HFF-Myc (cell line): ENCODE data around the gene NOL9.

ENCODE experiments used
- DNase-seq: peaks from one replicate; pipeline ENCODE4 v3.0.0-alpha.2; 2011; ENCODE audit warnings: low read depth; ENCODE audit errors: extremely low read depth
- H3K4me3 ChIP-seq: replicated peaks from 2 replicates; pipeline ENCODE4 v1.5.1; 2011; ENCODE audit warnings: low read depth, mild to moderate bottlenecking, control low read depth, low read length
- CTCF ChIP-seq: IDR thresholded peaks from 2 replicates; pipeline ENCODE4 v1.5.1; 2012; ENCODE audit warnings: mild to moderate bottlenecking, low read depth, low read length, control low read depth; ENCODE audit errors: missing control alignments

The NOL9 gene

GRCh38 chr1:6501279-6501813, 53.0 kb downstream of the NOL9 start:
- no peak overlapping the region for H3K4me3 ChIP-seq
- no peak for TF ChIP-seq CTCF
- DNase-seq, result no peak

GRCh38 chr1:6500544-6501278, 53.6 kb downstream of the NOL9 start:
- TF ChIP-seq CTCF, result no peak
- DNase-seq, result no peak
- no peak overlapping the region for H3K4me3 ChIP-seq

GRCh38 chr1:6499296-6499695, 55.0 kb downstream of the NOL9 start:
- no peak for TF ChIP-seq CTCF
- DNase-seq, result no peak
- no peak overlapping the region for H3K4me3 ChIP-seq

GRCh38 chr1:6498576-6499111, 55.7 kb downstream of the NOL9 start:
- no peak for TF ChIP-seq CTCF
- no peak overlapping the region for H3K4me3 ChIP-seq
- no peak for DNase-seq

- peak overlapping the region; percentile 47 for H3K4me3 ChIP-seq
- DNase-seq, result no peak
- no peak for TF ChIP-seq CTCF
Measured at GRCh38 chr1:6497867-6498575, 56.3 kb downstream of the NOL9 start.

GRCh38 chr1:6497215-6497866, 57.0 kb downstream of the NOL9 start:
- peak overlapping the region; percentile 47 for H3K4me3 ChIP-seq
- DNase-seq, result no peak
- TF ChIP-seq CTCF, result no peak
